Peyer's patch (tissue), 4 donors: ENCODE measurements around the gene NEIL1. TPM values are rescaled to one million over a fixed set of nuclear protein-coding genes. Genes with fewer than 3 reads are reported as not detected.

Experiments
- DNase-seq, 3 donors: peaks; one replicate each; pipeline ENCODE4 v3.0.0-alpha.2; 2017 to 2019
- H3K27ac ChIP-seq, 4 donors: fragments of 200-600 bp; sonication (generic); one replicate each; pipeline ENCODE4 v1.5.1; 2016 to 2019
- H3K27me3 ChIP-seq, 2 donors: fragments of 200-600 bp; sonication (generic); one replicate each; pipeline ENCODE4 v1.5.1; 2019
- H3K36me3 ChIP-seq, 3 donors: fragments of 200-600 bp; sonication (generic); one replicate each; pipeline ENCODE4 v1.5.1; 2016 to 2019
- H3K4me1 ChIP-seq, 4 donors: fragments of 200-600 bp; sonication (generic); one replicate each; pipeline ENCODE4 v1.5.1; 2016 to 2019
- H3K4me3 ChIP-seq, 4 donors: fragments of 200-600 bp; sonication (generic); 1 replicate in 3 of 4; 2 replicates in 1 of 4; pipeline ENCODE4 v1.5.1; 2016 to 2019; ENCODE audit warnings: mild to moderate bottlenecking in 1 of 4
- H3K9me3 ChIP-seq, 4 donors: fragments of 200-600 bp; sonication (generic); one replicate each; pipeline ENCODE4 v1.5.1; 2016 to 2019; ENCODE audit warnings: mild to moderate bottlenecking in 1 of 4
- CTCF ChIP-seq, 6 experiments: fragments of 450-650 bp in 4 of 6; fragments of 200-600 bp in 2 of 6; sonication (generic) in 1 of 6; IDR thresholded peaks; one replicate each; pipeline ENCODE4 v1.5.1; 2017 to 2019; ENCODE audit warnings: antibody characterized with exemption in 6 of 6, mild to moderate bottlenecking in 3 of 6, moderate library complexity in 1 of 6
- POLR2A ChIP-seq, 2 donors: fragments of 450-650 bp; IDR thresholded peaks; one replicate each; pipeline ENCODE4 v1.5.1; 2017; ENCODE audit warnings: antibody characterized with exemption in 2 of 2, mild to moderate bottlenecking in 2 of 2, moderate library complexity in 2 of 2
- total RNA-seq, 4 donors: library from RNA; depleted of rRNA; stranded (reverse); fragments of >200 nt; gene quantifications; one replicate each; pipeline ENCODE4 v1.1.0, GENCODE V29; 2016

The NEIL1 gene
- total RNA-seq, 4 donors from 2014 or later = 63.7 to 173 (median 112) TPM

- Histone ChIP-seq H3K9me3 (no peaks in the 10 kb centered on the region), H3K27me3 (no peaks in the 10 kb centered on the region), H3K36me3 (no peaks in the 10 kb centered on the region), H3K4me3 (no peak overlapping the region), H3K27ac (no peak overlapping the region), H3K4me1 (no peaks in the 10 kb centered on the region)
- TF ChIP-seq CTCF (IDR thresholded peaks at IDR 0.05) = no peak
- no peak for TF ChIP-seq POLR2A (IDR thresholded peaks at IDR 0.05)
- DNase-seq = no peak
These were observed 25.1 kb upstream of the NEIL1 start for GRCh38 chr15:75321711-75322110.

- no peaks in the 10 kb centered on the region for H3K27me3 ChIP-seq
- TF ChIP-seq CTCF (IDR thresholded peaks at IDR 0.05) = no peak
- no peak for TF ChIP-seq POLR2A (IDR thresholded peaks at IDR 0.05)
- H3K9me3 ChIP-seq = no peaks in the 10 kb centered on the region
- no peak overlapping the region for H3K27ac ChIP-seq
- no peaks in the 10 kb centered on the region for H3K4me1 ChIP-seq
- DNase-seq = no peak
- H3K36me3 ChIP-seq = no peaks in the 10 kb centered on the region
- H3K4me3 ChIP-seq = no peak overlapping the region
These were observed 20.9 kb upstream of the NEIL1 start for GRCh38 chr15:75325922-75326321.

- TF ChIP-seq CTCF (IDR thresholded peaks at IDR 0.05) (no peak), POLR2A (IDR thresholded peaks at IDR 0.05) (no peak)
- H3K4me1 ChIP-seq = no peaks in the 10 kb centered on the region
- no peaks in the 10 kb centered on the region for H3K27me3 ChIP-seq
These were observed 19.8 kb upstream of the NEIL1 start for GRCh38 chr15:75327005-75327404.

GRCh38 chr15:75327491-75327890 lies 19.3 kb upstream of the NEIL1 start:
- Histone ChIP-seq H3K27ac (no peak overlapping the region), H3K36me3 (no peaks in the 10 kb centered on the region), H3K9me3 (no peaks in the 10 kb centered on the region), H3K4me1 (no peaks in the 10 kb centered on the region), H3K4me3 (no peak overlapping the region), H3K27me3 (no peaks in the 10 kb centered on the region)
- no peak for DNase-seq
- TF ChIP-seq CTCF (IDR thresholded peaks at IDR 0.05) = no peak
- no peak for TF ChIP-seq POLR2A (IDR thresholded peaks at IDR 0.05)

More at GRCh38 chr15:75327005-75327404, 19.8 kb upstream of the NEIL1 start:
- H3K36me3 ChIP-seq = no peaks in the 10 kb centered on the region
- no peak overlapping the region for H3K4me3 ChIP-seq
- DNase-seq = no peak
- no peaks in the 10 kb centered on the region for H3K9me3 ChIP-seq
- H3K27ac ChIP-seq = no peak overlapping the region

GRCh38 chr15:75328493-75329314 lies 18.1 kb upstream of the NEIL1 start:
- H3K27ac ChIP-seq = no peak overlapping the region
- no peaks in the 10 kb centered on the region for H3K4me1 ChIP-seq
- H3K27me3 ChIP-seq = no peaks in the 10 kb centered on the region
- no peak for DNase-seq
- H3K9me3 ChIP-seq = no peaks in the 10 kb centered on the region
- TF ChIP-seq POLR2A (IDR thresholded peaks at IDR 0.05) (no peak), CTCF (IDR thresholded peaks at IDR 0.05) (no peak)
- no peak overlapping the region for H3K4me3 ChIP-seq
- no peaks in the 10 kb centered on the region for H3K36me3 ChIP-seq
